HG03025 (cell line): Measurements from ENCODE around the gene CYP26B1.

Source experiments
- ATAC-seq: cut with Tn5 transposase; IDR thresholded peaks from one replicate; pipeline ENCODE4 v1.9.1; 2021; ENCODE audit warnings: mild to moderate bottlenecking, moderate library complexity; ENCODE audit not compliant: unreplicated experiment, low FRiP score

Gene CYP26B1

GRCh38 chr2:72113847-72114692 is 33.6 kb downstream of the CYP26B1 start:
- no peak for ATAC-seq

DNA sequence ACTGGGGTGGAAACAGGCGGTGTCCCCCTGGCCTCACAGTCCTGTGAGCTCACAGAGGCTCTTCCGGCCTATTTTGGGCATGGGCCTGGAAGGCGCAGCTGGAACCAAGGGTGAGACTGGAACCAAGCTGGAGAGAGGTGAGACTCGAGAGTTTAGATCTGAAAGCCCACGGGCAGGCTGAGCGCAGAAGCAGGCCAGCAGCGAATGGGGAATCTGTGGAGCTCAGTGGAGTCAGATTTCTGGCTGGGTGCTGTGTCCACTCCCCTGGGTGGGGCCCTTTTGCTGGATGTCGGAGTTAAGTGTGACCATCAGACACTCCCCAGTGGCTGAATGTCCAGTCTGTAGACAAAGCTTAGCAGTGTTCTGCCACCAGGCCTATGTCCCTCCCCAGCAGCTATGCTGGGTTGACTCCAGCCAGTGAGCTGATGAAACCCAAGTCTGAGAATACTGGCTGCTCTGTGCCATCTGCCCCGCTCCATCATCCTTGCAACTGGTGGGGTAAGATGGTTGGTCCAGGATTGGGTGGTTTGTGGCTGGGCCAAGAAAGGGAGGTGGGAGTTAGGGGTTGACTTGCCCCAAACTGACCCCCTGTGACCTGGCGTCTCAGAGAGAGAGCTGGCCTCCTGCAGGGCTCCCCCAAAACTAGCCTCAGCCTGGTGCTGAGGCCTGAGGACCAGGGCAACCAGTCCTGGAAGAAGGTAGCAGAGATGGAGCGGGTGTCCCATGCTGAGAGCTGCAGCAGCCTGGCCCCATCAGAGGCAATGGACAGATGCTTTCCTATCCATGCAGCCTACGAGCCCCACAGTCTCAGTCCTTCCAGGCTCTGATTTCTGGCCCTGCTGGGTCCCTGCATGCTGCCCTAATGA is 34.4 kb downstream of the CYP26B1 start:
- ATAC-seq, result no peak

GRCh38 chr2:72112401-72112800 is 35.3 kb downstream of the CYP26B1 start:
- no peak for ATAC-seq

DNA sequence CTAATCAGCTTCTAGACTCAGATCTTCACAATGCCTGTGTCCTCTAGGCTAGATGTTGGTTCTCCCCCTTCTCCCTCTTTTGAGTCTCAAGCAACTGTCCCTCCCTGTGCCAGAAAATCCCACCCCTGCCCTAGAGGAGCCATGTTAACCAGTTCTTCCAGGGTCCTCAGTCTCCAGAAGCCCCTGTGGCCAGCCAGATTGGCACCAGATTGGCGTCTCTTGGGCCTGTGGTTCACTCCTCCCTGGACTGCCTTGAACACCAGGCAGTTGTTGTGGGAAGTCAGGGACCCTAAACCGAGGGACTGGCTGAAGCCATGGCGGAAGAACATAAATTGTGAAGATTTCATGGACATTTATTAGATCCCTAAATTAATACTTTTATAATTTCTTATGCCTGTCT is 36.6 kb downstream of the CYP26B1 start:
- ATAC-seq, result no peak

- ATAC-seq, result no peak
Measured at GRCh38 chr2:72109904-72110303, 37.8 kb downstream of the CYP26B1 start.

DNA sequence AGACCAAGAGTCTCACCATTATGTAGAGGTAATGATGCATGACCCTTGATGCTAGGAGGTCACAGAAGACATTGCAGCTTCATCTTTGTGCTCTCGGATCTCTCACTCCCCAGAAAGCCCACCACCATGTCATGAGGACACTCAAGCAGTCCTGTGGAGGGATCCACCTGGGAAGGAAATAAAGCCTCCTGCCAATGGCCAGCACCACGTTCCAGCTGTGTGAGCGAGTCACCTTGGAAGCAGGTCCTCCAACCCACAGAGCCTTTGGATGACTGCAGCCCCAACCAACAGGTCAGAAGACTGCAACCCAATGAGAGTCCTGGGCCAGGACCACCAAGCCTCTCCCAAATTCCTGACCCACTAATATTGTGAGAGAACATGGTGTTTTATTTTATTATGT is 38.4 kb downstream of the CYP26B1 start:
- no peak for ATAC-seq

- no peak for ATAC-seq
Measured at GRCh38 chr2:72108121-72108520, 39.5 kb downstream of the CYP26B1 start.

- ATAC-seq, result no peak
Measured at GRCh38 chr2:72106978-72107377, 40.7 kb downstream of the CYP26B1 start.

DNA sequence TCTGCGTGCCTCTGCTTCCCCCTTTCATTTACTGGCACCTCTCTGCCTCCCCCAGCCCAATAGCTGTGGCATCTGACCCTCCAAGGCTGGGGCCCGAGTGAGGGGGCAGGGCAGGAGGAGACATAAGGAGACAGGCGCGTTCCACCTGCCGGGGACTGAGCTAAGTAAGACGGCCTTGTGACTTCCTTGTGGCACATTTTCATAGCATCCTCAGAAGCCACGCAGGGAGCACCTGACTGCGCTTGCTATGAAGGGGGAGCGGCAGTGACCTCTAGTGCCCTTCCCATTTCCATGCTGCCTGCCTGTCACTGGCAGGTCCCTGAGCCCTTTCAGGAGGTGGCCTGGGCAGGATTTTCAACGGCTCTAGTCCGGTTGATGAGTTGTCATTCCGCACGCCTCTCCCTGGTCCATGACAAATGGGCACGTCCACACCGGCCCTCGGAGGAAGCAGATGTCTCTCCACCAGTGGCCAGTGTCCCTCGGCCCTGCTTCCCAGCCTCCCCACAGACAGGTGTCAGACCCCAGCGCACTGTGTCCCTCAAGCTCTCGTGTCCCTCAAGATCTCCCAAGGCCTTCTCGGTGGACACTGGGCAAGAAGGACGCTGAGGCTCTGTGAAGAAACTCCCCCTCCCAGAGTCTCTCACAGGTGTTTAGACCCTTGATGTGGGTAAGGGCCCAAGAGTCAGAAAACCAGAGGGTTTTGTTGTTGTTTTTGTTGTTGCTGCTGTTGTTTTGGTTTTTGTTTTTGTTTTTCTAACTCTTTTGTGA is 42.7 kb downstream of the CYP26B1 start:
- no peak for ATAC-seq

DNA sequence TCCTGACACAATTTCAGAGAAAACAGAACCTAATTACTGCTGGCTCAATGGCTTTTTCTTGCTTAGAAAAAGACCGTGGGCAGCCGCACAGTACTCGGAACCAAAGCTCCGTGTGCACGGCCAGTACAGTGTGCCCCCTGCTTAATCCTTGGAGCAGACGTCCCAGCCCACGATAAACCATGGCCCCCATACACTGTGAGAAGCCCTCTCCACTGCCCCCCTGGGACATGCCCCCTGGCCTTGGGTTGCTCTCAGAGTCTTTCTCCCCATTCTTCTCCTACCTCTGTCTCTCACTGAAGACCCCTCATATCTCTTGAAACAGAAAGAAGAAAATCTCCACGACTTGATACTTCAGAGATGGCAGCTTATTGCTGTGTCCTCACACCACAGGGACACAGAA is 44.0 kb downstream of the CYP26B1 start:
- no peak for ATAC-seq

- no peak for ATAC-seq
Measured at GRCh38 chr2:72103161-72103560, 44.5 kb downstream of the CYP26B1 start.

- no peak for ATAC-seq
Measured at GRCh38 chr2:72098935-72099334, 48.7 kb downstream of the CYP26B1 start.

DNA sequence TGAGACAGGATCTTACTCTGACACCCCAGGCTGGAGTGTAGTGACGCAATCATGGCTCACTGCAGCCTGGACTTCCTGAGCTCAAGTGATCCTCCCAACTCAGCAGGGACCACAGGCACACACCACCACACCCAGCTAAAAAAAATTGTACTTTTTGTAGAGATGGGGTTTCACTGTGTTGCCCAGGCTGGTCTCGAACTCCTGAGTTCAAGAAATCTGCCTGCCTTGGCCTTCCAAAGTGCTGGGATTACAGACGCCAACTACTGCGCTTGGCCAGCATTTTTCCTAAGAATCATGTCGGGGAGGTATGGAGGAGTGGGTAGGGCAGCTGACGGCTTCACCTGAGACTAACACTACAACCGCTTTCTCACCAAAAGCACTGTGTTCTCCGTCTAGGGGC is 50.4 kb downstream of the CYP26B1 start:
- no peak for ATAC-seq

DNA sequence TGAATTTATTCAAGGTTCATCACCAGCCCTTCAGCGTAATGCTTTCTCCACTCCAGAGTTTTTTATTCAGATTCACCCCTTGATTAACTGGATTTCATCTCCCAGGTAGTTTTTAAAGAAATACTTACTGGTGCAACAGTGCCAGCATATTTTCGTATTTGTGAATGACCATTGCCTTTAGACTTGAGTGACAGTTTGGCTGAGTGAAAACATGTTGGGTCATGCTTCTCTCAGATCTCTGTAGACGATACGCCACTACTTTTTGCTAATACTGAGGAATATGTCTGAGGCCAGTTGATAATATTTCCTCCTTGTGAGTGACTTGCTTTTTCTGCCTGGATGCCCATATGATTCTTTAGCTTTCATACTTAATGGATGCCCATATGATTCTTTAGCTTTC is 51.5 kb downstream of the CYP26B1 start:
- no peak for ATAC-seq

DNA sequence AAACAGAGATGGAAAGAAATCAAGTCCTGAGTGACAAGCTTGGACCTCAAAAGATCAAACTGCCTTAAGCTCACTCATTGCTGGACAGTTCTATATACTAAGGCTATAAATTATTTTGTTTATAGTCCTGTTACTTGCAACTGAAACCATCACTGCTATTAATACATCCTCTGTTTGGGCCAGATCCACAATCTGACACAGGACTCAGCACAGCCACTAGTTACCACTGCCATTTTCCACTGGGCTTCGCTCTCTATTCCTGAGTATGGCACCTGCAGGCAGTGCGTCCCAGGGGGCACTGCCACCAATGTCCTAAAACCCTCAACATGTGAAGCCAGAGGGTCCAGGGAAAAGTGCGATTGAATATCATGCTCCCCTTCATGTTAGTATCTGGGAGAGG is 52.3 kb downstream of the CYP26B1 start:
- no peak for ATAC-seq

DNA sequence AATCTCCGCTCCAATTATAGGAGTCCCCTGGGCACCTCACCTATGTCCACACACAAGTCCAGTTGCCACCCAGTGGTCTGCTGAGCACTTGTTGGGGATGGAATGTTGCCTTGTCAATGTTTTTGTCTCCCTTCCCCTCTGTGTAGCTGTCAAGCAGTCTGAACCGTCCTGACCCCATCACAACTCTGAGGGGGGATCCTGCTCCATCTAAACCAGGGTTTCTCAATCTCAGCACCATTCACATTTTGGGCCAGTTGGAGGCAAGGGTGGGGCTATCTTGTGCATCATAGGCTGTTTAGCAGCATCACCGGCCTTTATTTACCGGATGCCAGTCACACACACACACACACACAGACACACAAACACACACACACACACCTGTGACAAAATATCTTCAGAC is 53.0 kb downstream of the CYP26B1 start:
- ATAC-seq, result no peak

DNA sequence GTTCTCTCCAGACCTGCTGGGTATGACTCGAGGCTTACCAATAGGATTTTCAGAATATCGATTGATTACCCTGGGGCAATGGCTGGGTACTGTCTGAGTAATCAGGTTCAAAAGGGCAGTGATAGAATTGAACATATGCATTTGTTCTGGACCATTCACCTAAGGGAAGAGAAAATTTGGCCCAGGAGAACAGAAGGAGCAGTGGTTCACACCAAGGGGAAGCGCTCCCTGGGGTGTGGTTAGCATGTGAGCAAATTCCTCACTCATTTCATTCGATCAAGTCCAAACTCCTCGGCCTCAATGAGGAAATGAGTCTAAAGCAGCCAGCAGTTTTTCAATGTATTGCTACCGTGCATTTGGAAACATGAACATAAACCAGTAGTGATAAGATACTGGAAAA is 55.6 kb downstream of the CYP26B1 start:
- ATAC-seq, result no peak

DNA sequence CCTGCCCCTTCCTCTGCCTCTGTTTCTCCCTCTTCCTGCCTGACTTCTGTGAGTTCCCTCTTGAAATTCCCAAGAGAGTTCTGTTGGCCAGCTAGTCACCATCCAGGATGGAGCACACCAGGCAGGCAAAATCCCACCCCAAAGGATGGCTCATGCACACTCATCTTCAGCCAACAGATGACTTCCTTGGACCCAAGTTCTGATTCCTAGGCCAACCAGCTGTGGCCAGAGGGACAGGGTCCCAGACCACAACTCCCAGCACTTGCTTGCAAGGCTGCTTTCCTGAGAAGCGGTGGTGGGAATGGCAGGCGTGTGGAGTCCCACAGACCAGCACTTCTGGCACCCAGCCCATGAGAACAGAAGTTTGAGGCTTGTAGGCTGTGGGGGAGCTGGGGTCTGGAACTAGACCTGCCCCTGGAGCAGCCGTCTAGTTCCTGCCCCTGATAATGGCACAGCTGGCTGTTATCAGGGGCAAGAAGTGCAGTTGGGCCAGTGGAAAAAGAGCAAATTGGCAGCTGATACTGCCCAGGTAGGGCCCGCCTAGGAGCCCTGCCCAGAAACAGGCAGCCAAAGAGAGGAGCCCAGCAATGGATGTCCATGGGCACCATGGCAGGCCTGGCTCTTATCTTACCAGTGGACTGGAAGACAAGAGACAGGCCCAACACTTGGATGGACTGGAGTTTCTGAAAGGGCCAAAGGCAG is 56.7 kb downstream of the CYP26B1 start:
- ATAC-seq, result no peak

DNA sequence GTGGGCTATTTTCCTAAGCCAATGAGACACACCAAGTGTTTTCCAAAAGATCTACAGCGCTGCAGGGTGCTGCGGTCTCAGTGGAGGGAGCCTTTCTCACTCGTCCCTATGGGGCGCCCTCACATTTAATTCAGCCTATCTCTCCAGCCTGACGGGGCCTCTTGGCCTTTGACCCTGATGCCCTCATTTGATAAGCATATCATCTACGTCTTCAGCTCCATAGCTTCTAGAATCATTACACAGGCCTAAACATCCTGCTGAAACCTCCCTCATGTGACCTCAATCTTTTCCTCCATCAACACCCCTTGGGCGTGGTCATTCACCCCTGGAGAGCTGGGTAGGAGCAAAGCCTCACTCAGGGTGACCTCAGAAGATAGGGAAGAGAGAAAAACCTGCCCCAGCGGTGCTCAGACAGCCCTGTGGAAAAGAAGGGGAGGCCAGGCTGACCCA is 57.4 kb downstream of the CYP26B1 start:
- ATAC-seq, result no peak

DNA sequence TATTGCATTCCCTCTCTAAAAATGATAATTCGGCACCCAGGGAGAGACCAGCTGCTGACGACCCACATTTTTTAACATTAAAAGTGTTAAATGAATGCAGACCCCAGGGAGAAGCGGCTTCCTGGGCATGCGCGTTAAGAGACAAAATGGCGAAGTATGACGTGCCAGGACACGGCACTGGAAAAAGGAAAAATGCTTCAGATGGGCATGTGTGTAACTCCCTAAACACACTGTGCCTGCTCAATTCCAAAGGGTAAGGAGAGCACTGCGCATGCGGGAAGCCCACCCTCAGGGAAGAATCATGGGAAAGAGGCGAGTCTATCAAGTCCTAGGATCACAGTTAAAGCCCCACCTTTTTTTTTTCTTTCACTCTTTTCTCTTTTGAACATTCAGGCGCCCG is 58.1 kb downstream of the CYP26B1 start:
- ATAC-seq, result no peak
